ENCODE measurements around the gene PCSK1. TPM values are rescaled to one million over a fixed set of nuclear protein-coding genes. Genes with fewer than 3 reads are reported as not detected.

Gene PCSK1
- total and polyA plus RNA-seq, 9 donors: 0.08 to 2.3 (median 0.35) TPM

- H3K36me3 ChIP-seq: no peaks in the 10 kb centered on the region
- H3K4me3 ChIP-seq: no peak overlapping the region
- no peak for TF ChIP-seq EP300 (IDR thresholded peaks at IDR 0.05)
- TF ChIP-seq POLR2A (IDR thresholded peaks at IDR 0.05): no peak
- TF ChIP-seq, protein P1, sequence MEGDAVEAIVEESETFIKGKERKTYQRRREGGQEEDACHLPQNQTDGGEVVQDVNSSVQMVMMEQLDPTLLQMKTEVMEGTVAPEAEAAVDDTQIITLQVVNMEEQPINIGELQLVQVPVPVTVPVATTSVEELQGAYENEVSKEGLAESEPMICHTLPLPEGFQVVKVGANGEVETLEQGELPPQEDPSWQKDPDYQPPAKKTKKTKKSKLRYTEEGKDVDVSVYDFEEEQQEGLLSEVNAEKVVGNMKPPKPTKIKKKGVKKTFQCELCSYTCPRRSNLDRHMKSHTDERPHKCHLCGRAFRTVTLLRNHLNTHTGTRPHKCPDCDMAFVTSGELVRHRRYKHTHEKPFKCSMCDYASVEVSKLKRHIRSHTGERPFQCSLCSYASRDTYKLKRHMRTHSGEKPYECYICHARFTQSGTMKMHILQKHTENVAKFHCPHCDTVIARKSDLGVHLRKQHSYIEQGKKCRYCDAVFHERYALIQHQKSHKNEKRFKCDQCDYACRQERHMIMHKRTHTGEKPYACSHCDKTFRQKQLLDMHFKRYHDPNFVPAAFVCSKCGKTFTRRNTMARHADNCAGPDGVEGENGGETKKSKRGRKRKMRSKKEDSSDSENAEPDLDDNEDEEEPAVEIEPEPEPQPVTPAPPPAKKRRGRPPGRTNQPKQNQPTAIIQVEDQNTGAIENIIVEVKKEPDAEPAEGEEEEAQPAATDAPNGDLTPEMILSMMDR (IDR thresholded peaks at IDR 0.05): no peak
- H3K27ac ChIP-seq: no peak overlapping the region
- DNase-seq: peak; percentile 27 to 75 (median 47)
- peaks cover 3% of the 10 kb centered on the region for H3K4me1 ChIP-seq (ENCODE audit: insufficient read depth)
- H3K9me3 ChIP-seq: no peaks in the 10 kb centered on the region
- H3K27me3 ChIP-seq: no peaks in the 10 kb centered on the region
- 1 to 2% (median 2%) methylated on average over 11 of the region's 11 CpGs for WGBS, 3 donors
- intact Hi-C loops (cut with DNase I): no loop called here
These were observed 1.2 kb upstream of the PCSK1 start for GRCh38 chr5:96434201-96434645.

GRCh38 chr5:96432216-96433065 lies 607 bp downstream of the PCSK1 start:
- Histone ChIP-seq H3K4me3 (no peak overlapping the region), H3K9me3 (no peaks in the 10 kb centered on the region), H3K27ac (no peak overlapping the region), H3K4me1 (ENCODE audit: insufficient read depth) (peaks cover 3% of the 10 kb centered on the region), H3K36me3 (no peaks in the 10 kb centered on the region), H3K27me3 (no peaks in the 10 kb centered on the region)
- intact Hi-C loops (cut with DNase I): no loop called here
- TF ChIP-seq EP300 (IDR thresholded peaks at IDR 0.05) (no peak), POLR2A (IDR thresholded peaks at IDR 0.05) (no peak)
- TF ChIP-seq, protein P1 (IDR thresholded peaks at IDR 0.05): no peak
- 1 to 3% (median 2%) methylated on average over 41 of the region's 41 CpGs for WGBS, 3 donors
- DNase-seq: peak in 2 of 5 donors; percentile 17 to 37

DNA sequence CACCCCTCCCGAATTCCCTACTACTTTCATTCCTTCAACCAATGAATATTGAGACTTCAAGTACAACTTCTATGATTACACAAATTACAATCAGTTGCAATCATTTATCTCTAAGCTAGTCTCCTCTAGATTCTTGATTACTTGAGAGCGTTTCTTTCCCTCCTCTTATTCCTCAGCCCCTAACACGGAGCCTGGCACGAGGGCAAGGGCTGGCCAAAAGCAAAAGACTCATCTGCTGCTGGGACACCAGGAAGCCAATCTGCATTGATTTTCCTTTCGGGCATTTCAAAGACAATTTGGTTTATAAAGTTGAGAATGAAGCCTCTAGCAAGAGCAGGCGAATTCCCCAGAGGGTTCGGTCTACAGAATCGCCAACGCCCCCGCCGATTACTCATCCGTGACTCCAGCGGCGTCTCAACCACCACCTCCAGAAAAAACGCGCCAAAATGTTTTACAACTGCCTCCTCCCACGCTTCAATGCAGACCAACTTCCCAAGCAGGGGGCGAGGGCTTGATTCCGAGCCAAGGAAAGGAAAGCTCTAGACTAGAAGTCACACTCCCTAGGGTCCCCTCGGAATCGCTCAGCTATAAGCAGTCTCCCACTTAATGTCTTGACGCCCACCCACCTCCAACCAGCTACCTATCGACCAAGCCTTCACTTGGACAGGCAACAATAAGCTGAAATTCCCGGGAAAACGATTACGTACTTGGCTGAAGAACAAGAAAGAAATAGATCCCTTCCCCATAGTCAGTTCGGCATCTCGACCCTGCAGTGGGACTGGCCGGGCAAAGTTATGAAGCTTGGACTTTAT lies 1.5 kb downstream of the PCSK1 start:
- WGBS, 3 donors: 1 to 3% (median 2%) methylated on average over 29 of the region's 29 CpGs
- peaks cover 3% of the 10 kb centered on the region for H3K4me1 ChIP-seq (ENCODE audit: insufficient read depth)
- TF ChIP-seq POLR2A (IDR thresholded peaks at IDR 0.05) (no peak), EP300 (IDR thresholded peaks at IDR 0.05) (no peak)
- TF ChIP-seq, protein P1 (IDR thresholded peaks at IDR 0.05): no peak
- H3K9me3 ChIP-seq: no peaks in the 10 kb centered on the region
- H3K4me3 ChIP-seq: no peak overlapping the region
- no peaks in the 10 kb centered on the region for H3K36me3 ChIP-seq
- no peaks in the 10 kb centered on the region for H3K27me3 ChIP-seq
- DNase-seq: peak in 2 of 5 donors; percentile 25 to 38
- no peak overlapping the region for H3K27ac ChIP-seq
- intact Hi-C loops (cut with DNase I): no loop called here

DNA sequence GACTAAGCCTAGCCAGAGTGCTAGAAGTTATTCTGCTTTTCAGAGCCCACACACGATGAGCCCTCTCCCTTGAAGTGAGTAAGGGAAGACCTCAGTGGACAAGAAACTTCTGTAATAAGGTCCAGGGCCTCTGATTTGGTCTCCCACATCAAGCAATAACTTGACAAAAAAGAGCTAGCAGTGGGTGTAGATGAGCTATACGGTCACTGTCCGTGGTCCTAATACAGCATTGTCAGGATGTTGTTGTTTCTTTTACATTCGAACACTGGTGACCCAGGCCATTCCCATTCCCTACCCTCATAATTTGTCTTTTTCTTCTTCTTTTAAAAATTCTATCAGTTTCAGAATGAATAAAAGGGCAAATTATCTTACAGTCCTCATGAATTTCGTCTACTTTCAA lies 5.2 kb downstream of the PCSK1 start:
- Histone ChIP-seq H3K27me3 (no peaks in the 10 kb centered on the region), H3K36me3 (no peaks in the 10 kb centered on the region), H3K4me1 (ENCODE audit: insufficient read depth) (peaks cover 1% of the 10 kb centered on the region), H3K4me3 (no peak overlapping the region), H3K9me3 (no peaks in the 10 kb centered on the region), H3K27ac (no peak overlapping the region)
- 30 to 43% (median 42%) methylated on average over 5 of the region's 5 CpGs for WGBS, 3 donors
- TF ChIP-seq EP300 (IDR thresholded peaks at IDR 0.05) (no peak), POLR2A (IDR thresholded peaks at IDR 0.05) (no peak)
- TF ChIP-seq, protein P1 (IDR thresholded peaks at IDR 0.05): no peak
- intact Hi-C loops (cut with DNase I): no loop called here
- no peak for DNase-seq

All from ovary (tissue), 9 donors.